Body of pancreas (tissue), 4 donors: ENCODE data around the gene KRTAP10-11. TPM values are rescaled to one million over a fixed set of nuclear protein-coding genes. Genes with fewer than 3 reads are reported as not detected.

Experiments
- ATAC-seq: fragments of 150-250 bp; one replicate; pipeline ENCODE4 v1.9.1; 2016
- DNase-seq, 4 donors: peaks; one replicate each; pipeline ENCODE4 v3.0.0-alpha.2; 2019
- H3K27ac ChIP-seq, 4 donors: fragments of 200-600 bp; sonication (generic); 1 replicate in 3 of 4; 2 replicates in 1 of 4; pipeline versions ENCODE4 v1.5.1 to v1.6.1; 2016 to 2019; ENCODE audit warnings: mild to moderate bottlenecking in 1 of 4, mixed read lengths in 1 of 4, moderate library complexity in 1 of 4
- H3K27me3 ChIP-seq, 2 donors: fragments of 200-600 bp; sonication (generic); one replicate each; pipeline ENCODE4 v1.6.0; 2016; ENCODE audit warnings: mild to moderate bottlenecking in 1 of 2
- H3K36me3 ChIP-seq, 2 donors: fragments of 200-600 bp; sonication (generic); replicated peaks in 1 of 2; 2 replicates each; pipeline ENCODE4 v1.5.1; 2016; ENCODE audit warnings: low read depth in 2 of 2; ENCODE audit not compliant: insufficient read depth in 1 of 2
- H3K4me1 ChIP-seq: fragments of 200-600 bp; sonication (generic); one replicate; pipeline ENCODE4 v1.6.0; 2016
- H3K4me3 ChIP-seq, 2 donors: fragments of 200-600 bp; sonication (generic); 1 replicate in 1 of 2; 2 replicates in 1 of 2; pipeline ENCODE4 v1.5.1; 2016 to 2019
- H3K9me3 ChIP-seq, 3 donors: fragments of 200-600 bp; sonication (generic); 1 replicate in 2 of 3; 2 replicates in 1 of 3; pipeline ENCODE4 v1.5.1; 2016
- POLR2A ChIP-seq, 3 donors: fragments of 450-650 bp; IDR thresholded peaks; one replicate each; pipeline ENCODE4 v1.6.1; 2016; ENCODE audit warnings: antibody characterized with exemption in 3 of 3, mild to moderate bottlenecking in 2 of 3
- WGBS, 2 donors: methylation state at CpG; one replicate each; pipeline ENCODE4 v1.1.5; 2017; 5-methylcytosine and 5-hydroxymethylcytosine counted together
- intact Hi-C: fragments of 100-400 bp; cut with DNase I; formaldehyde crosslinking; loops from one replicate; pipeline ENCODE4 v1.15.1; 2023
- total RNA-seq, 2 donors: library from RNA; depleted of rRNA; stranded (reverse); fragments of >200 nt; gene quantifications; one replicate each; pipeline ENCODE4 v1.1.0, GENCODE V29; 2016
- TF ChIP-seq, protein P1 (sequence below), 7 experiments: fragments of 450-650 bp in 4 of 7; fragments of 200-600 bp in 3 of 7; sonication (generic) in 3 of 7; IDR thresholded peaks; one replicate each; pipeline ENCODE4 v1.5.1; 2016 to 2019; ENCODE audit warnings: antibody characterized with exemption in 7 of 7

Gene KRTAP10-11
- total RNA-seq, 2 donors from 2014 or later: not detected

DNA sequence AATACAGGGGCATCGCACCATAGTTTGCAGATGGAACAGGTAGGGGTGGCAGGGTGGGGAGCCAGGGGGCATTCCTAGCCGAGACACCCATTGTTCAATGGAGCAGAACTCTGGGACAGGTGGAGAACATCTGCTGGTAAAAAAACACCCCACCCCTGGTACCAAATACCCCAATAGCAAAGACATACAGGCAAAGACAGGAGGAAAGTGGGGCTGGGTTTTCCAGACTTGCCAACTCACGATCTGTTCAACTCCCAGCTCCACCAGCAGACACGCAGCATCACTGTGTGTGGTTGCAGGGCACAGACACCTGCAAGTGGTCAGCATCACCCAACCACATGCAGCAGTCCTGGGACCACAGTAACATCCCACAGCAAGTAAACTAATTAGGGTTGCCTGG, 34.7 kb upstream of the KRTAP10-11 start:
- TF ChIP-seq, protein P1, sequence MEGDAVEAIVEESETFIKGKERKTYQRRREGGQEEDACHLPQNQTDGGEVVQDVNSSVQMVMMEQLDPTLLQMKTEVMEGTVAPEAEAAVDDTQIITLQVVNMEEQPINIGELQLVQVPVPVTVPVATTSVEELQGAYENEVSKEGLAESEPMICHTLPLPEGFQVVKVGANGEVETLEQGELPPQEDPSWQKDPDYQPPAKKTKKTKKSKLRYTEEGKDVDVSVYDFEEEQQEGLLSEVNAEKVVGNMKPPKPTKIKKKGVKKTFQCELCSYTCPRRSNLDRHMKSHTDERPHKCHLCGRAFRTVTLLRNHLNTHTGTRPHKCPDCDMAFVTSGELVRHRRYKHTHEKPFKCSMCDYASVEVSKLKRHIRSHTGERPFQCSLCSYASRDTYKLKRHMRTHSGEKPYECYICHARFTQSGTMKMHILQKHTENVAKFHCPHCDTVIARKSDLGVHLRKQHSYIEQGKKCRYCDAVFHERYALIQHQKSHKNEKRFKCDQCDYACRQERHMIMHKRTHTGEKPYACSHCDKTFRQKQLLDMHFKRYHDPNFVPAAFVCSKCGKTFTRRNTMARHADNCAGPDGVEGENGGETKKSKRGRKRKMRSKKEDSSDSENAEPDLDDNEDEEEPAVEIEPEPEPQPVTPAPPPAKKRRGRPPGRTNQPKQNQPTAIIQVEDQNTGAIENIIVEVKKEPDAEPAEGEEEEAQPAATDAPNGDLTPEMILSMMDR (IDR thresholded peaks at IDR 0.05): no peak
- TF ChIP-seq POLR2A (IDR thresholded peaks at IDR 0.05): no peak
- Histone ChIP-seq H3K4me3 (no peak overlapping the region), H3K9me3 (peaks cover 0 to 26% (median 0%) of the 10 kb centered on the region in 3 donors), H3K27me3 (no peaks in the 10 kb centered on the region), H3K4me1 (no peaks in the 10 kb centered on the region), H3K27ac (no peak overlapping the region), H3K36me3 (no peaks in the 10 kb centered on the region)
- DNase-seq (no peak), ATAC-seq (no peak)
- intact Hi-C loops: no loop called here
- WGBS, 2 donors: 56 to 74% methylated on average over 4 of the region's 4 CpGs

DNA sequence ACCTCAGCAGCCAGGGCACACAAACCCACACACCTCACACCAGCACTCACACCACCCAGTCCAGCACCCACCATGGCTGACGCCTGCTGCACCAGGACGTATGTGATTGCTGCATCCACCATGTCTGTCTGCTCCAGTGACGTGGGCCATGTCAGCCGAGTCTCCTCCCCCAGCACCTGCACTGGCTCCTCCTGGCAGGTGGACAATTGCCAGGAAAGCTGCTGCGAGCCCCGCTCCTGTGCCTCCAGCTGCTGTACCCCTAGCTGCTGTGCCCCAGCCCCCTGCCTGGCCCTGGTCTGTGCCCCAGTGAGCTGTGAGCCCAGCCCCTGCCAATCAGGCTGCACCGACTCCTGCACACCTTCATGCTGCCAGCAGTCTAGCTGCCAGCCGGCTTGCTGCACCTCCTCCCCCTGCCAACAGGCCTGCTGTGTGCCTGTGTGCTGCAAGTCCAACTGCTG, 34.2 kb upstream of the KRTAP10-11 start, which contains the start of gene KRTAP10-8:
Gene KRTAP10-8 (plus strand): TSS at position 51 of the 458 bp plus-strand sequence. CDS start 22 bp downstream, at position 73.
- Histone ChIP-seq H3K27me3 (no peaks in the 10 kb centered on the region), H3K9me3 (peaks cover 0 to 26% (median 0%) of the 10 kb centered on the region in 3 donors), H3K4me3 (no peak within 1 kb of the TSS), H3K36me3 (no peaks in the 10 kb centered on the region), H3K4me1 (no peaks in the 10 kb centered on the region), H3K27ac (no peak within 1 kb of the TSS)
- 60 to 62% methylated on average over 1 to 7 of the region's 8 CpGs for WGBS, 2 donors
- DNase-seq (no peak), ATAC-seq (no peak)
- intact Hi-C loops: no loop called here
- no peak for TF ChIP-seq POLR2A (IDR thresholded peaks at IDR 0.05)
- TF ChIP-seq, protein P1 (IDR thresholded peaks at IDR 0.05): no peak

DNA sequence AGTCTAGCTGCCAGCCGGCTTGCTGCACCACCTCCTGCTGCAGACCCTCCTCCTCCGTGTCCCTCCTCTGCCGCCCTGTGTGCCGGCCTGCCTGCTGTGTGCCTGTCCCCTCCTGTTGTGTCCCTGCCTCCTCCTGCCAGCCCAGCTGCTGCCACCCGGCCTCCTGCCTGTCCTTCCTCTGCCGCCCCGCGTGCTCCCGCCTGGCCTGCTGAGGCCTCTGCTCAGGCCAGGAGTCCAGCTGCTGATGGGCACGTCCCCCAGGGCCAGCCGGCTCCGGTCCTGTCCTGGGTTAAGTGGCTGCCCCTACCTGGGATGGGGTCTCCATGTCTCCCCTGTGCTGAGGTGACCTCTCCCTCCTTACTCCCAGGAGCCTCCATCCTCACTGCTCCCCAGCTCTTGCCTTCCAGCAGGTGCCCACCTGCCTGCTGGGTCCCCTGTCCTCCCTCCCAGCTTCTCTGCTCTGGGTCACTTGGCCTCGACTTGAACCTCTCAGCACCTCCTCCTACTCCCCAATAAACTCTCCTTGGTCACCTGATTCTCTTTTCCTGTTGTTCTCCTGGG, 33.5 kb upstream of the KRTAP10-11 start:
- ATAC-seq (no peak), DNase-seq (no peak)
- no peak for TF ChIP-seq POLR2A (IDR thresholded peaks at IDR 0.05)
- TF ChIP-seq, protein P1 (IDR thresholded peaks at IDR 0.05): no peak
- no peaks in the 10 kb centered on the region for H3K36me3 ChIP-seq
- 58 to 82% methylated on average over 9 to 12 of the region's 13 CpGs for WGBS, 2 donors
- no peaks in the 10 kb centered on the region for H3K4me1 ChIP-seq
- H3K4me3 ChIP-seq: no peak overlapping the region
- intact Hi-C loops: no loop called here
- no peaks in the 10 kb centered on the region for H3K27me3 ChIP-seq
- peaks cover 0 to 26% (median 0%) of the 10 kb centered on the region in 3 donors for H3K9me3 ChIP-seq
- no peak overlapping the region for H3K27ac ChIP-seq

DNA sequence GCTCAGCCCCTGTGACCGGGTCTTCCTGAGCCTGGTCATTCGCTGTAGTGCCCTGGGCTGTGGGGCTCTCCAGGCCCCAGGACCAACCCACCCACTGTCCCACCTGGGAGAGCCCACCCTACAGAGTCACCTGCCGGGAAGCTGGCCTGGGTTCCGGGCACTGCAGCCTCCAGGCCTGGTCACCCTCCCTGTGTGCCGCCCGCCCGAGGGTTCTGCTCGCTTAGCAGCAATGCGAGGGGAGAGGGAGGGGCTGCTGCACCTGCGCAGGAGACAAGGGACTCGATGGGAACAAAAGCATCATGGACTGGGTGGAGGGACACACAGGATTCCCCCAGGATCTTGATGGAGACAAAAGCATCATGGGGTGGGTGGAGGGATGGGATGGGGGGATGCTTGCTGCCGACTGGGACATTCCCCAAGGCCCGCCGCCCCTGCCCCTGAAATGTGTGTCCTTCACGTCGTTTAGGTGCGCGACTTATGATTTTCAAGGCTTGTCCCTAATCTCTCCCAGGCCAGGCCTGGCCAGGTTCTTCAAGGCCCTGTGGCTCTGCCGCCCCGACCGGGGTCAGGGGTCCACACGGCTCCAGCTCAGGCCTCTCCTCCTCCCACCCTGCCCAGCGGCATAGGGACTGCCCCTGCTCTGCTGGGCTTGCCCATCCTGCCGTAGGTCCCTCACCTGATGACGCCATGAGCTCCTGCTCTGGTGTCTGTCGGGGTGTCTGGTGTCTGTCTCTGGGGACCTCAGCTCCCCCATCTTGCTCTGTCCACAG, 32.6 kb upstream of the KRTAP10-11 start:
- Histone ChIP-seq H3K27ac (no peak overlapping the region), H3K36me3 (no peaks in the 10 kb centered on the region), H3K9me3 (peaks cover 0 to 26% (median 0%) of the 10 kb centered on the region in 3 donors), H3K27me3 (no peaks in the 10 kb centered on the region), H3K4me3 (no peak overlapping the region), H3K4me1 (no peaks in the 10 kb centered on the region)
- no peak for DNase-seq
- TF ChIP-seq, protein P1 (IDR thresholded peaks at IDR 0.05): no peak
- no peak for TF ChIP-seq POLR2A (IDR thresholded peaks at IDR 0.05)
- intact Hi-C loops: no loop called here
- WGBS, 2 donors: 55 to 77% methylated on average over 21 to 23 of the region's 26 CpGs
- ATAC-seq: no peak
